ENCODE measurements around the gene FAM229A. TPM values are rescaled to one million over a fixed set of nuclear protein-coding genes. Genes with fewer than 3 reads are reported as not detected.

FAM229A gene
- total RNA-seq, 1 donor from 2014 or later, result 10.1 TPM

- no peaks in the 10 kb centered on the region for H3K9me3 ChIP-seq
- H3K27me3 ChIP-seq, result no peaks in the 10 kb centered on the region
- no peak overlapping the region for H3K27ac ChIP-seq
- no peak for TF ChIP-seq POLR2AphosphoS5 (IDR thresholded peaks at IDR 0.05; ENCODE audit: insufficient read depth in 1 of 2, low read depth in 1 of 2)
- peaks cover 0 to 8% of the 10 kb centered on the region in 2 donors for H3K36me3 ChIP-seq
- DNase-seq (ENCODE audit: extremely low spot score in 2 of 2), result no peak
- H3K4me1 ChIP-seq, result no peaks in the 10 kb centered on the region
- intact Hi-C loops (cut with DNase I), result no loop called here
- H3K4me3 ChIP-seq, result no peak overlapping the region
These were observed 50.4 kb downstream of the FAM229A start for GRCh38 chr1:32311709-32312393.

Other genes with a start within 250 kb of the FAM229A start
- gene TXLNA, start 182.8 kb downstream of the FAM229A start, total RNA-seq, result 45.7 TPM
- gene CCDC28B, start 161.9 kb downstream of the FAM229A start, total RNA-seq, result 2.9 TPM
- gene IQCC, start 156.8 kb downstream of the FAM229A start, total RNA-seq, result not detected
- gene DCDC2B, start 153.4 kb downstream of the FAM229A start, total RNA-seq, result not detected
- gene TMEM234, start 140.1 kb downstream of the FAM229A start, total RNA-seq, result 8.3 TPM
- 164 TPM for gene EIF3I, start 140.1 kb downstream of the FAM229A start, total RNA-seq
- gene FAM167B, start 115.3 kb downstream of the FAM229A start, total RNA-seq, result 3.7 TPM
- gene LCK, start 111.2 kb downstream of the FAM229A start, total RNA-seq, result 6.4 TPM
- 65.6 TPM for gene HDAC1, start 70.4 kb downstream of the FAM229A start, total RNA-seq
- 36.8 TPM for gene MARCKSL1, start 26.3 kb downstream of the FAM229A start, total RNA-seq
- not detected for gene TSSK3, start 54 bp upstream of the FAM229A start, total RNA-seq
- 54.3 TPM for gene BSDC1, start 32.0 kb upstream of the FAM229A start, total RNA-seq
- gene ZBTB8B, start 102.6 kb upstream of the FAM229A start, total RNA-seq, result not detected
- gene ZBTB8A, start 176.9 kb upstream of the FAM229A start, total RNA-seq, result 10.1 TPM